Right lobe of liver (tissue), 4 donors: ENCODE measurements around the gene UBQLNL.

Experiments
- POLR2A ChIP-seq: fragments of 450-650 bp; IDR thresholded peaks from one replicate; pipeline ENCODE4 v1.6.1; 2017; ENCODE audit warnings: antibody characterized with exemption, mild to moderate bottlenecking
- TF ChIP-seq, protein P1 (sequence below), 4 donors: fragments of 200-600 bp in 3 of 4; fragments of 450-650 bp in 1 of 4; IDR thresholded peaks; one replicate each; pipeline versions ENCODE4 v1.5.1 to v1.8.0; 2016 to 2022; ENCODE audit warnings: antibody characterized with exemption in 4 of 4, mild to moderate bottlenecking in 2 of 4
- donor health status: DM: no; HTN: no; CAD: no.
- donor health status: DM: no; HTN: no; CAD: no.
- donor health status: DM: no; HTN: yes; CAD: no.

- TF ChIP-seq POLR2A: no peak
- TF ChIP-seq, protein P1, sequence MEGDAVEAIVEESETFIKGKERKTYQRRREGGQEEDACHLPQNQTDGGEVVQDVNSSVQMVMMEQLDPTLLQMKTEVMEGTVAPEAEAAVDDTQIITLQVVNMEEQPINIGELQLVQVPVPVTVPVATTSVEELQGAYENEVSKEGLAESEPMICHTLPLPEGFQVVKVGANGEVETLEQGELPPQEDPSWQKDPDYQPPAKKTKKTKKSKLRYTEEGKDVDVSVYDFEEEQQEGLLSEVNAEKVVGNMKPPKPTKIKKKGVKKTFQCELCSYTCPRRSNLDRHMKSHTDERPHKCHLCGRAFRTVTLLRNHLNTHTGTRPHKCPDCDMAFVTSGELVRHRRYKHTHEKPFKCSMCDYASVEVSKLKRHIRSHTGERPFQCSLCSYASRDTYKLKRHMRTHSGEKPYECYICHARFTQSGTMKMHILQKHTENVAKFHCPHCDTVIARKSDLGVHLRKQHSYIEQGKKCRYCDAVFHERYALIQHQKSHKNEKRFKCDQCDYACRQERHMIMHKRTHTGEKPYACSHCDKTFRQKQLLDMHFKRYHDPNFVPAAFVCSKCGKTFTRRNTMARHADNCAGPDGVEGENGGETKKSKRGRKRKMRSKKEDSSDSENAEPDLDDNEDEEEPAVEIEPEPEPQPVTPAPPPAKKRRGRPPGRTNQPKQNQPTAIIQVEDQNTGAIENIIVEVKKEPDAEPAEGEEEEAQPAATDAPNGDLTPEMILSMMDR (IDR thresholded peaks at IDR 0.05): no peak
These were observed 30.5 kb downstream of the UBQLNL start for GRCh38 chr11:5486003-5486402.
